ENCODE measurements around the gene SH3YL1.
"Not testable (repeated sequence)": the region's sequence is repeated elsewhere in the genome, so short reads cannot be mapped to it uniquely, and the experiment has no call there.

The SH3YL1 gene

GRCh38 chr2:175880-176820 lies 87.7 kb downstream of the SH3YL1 start:
- no peak for FAIRE-seq

- FAIRE-seq = no peak
These were observed 88.6 kb downstream of the SH3YL1 start for GRCh38 chr2:175161-175786.

- FAIRE-seq = not testable (repeated sequence)
These were observed 91.7 kb downstream of the SH3YL1 start for GRCh38 chr2:172120-172519.

GRCh38 chr2:169741-170140 lies 94.1 kb downstream of the SH3YL1 start:
- FAIRE-seq = no peak
